ENCODE data around the gene CLIP2. TPM values are rescaled to one million over a fixed set of nuclear protein-coding genes. Genes with fewer than 3 reads are reported as not detected.

Gene CLIP2
- total RNA-seq, 2 experiments from 2014 or later: 0.62 to 0.74 TPM

GRCh38 chr7:74262639-74263398 lies 26.4 kb upstream of the CLIP2 start:
- no peaks in the 10 kb centered on the region for H3K9me3 Mint-ChIP-seq
- peaks cover 4% of the 10 kb centered on the region for H3K27me3 Mint-ChIP-seq
- no peaks in the 10 kb centered on the region for H3K36me3 Mint-ChIP-seq
- H3K4me3 Mint-ChIP-seq: no peak overlapping the region
- H3K4me1 Mint-ChIP-seq: no peaks in the 10 kb centered on the region
- no peak for DNase-seq
- no peak overlapping the region for H3K27ac Mint-ChIP-seq

GRCh38 chr7:74263399-74264120 lies 25.6 kb upstream of the CLIP2 start:
- no peak overlapping the region for H3K4me3 Mint-ChIP-seq
- H3K27me3 Mint-ChIP-seq: peaks cover 8% of the 10 kb centered on the region
- no peak for DNase-seq
- no peaks in the 10 kb centered on the region for H3K36me3 Mint-ChIP-seq
- H3K4me1 Mint-ChIP-seq: no peaks in the 10 kb centered on the region
- H3K27ac Mint-ChIP-seq: no peak overlapping the region
- H3K9me3 Mint-ChIP-seq: no peaks in the 10 kb centered on the region

- no peak overlapping the region for H3K27ac Mint-ChIP-seq
- no peaks in the 10 kb centered on the region for H3K36me3 Mint-ChIP-seq
- no peaks in the 10 kb centered on the region for H3K9me3 Mint-ChIP-seq
- no peak overlapping the region for H3K4me3 Mint-ChIP-seq
- peaks cover 2% of the 10 kb centered on the region for H3K4me1 Mint-ChIP-seq
- no peak for DNase-seq
- peaks cover 14% of the 10 kb centered on the region for H3K27me3 Mint-ChIP-seq
Measured at GRCh38 chr7:74266191-74266963, 22.8 kb upstream of the CLIP2 start.

- no peak for DNase-seq
Measured at GRCh38 chr7:74267756-74268565, 21.2 kb upstream of the CLIP2 start.

GRCh38 chr7:74269757-74270277 lies 19.4 kb upstream of the CLIP2 start:
- H3K36me3 Mint-ChIP-seq: no peaks in the 10 kb centered on the region
- H3K27me3 Mint-ChIP-seq: peaks cover 14% of the 10 kb centered on the region
- no peaks in the 10 kb centered on the region for H3K9me3 Mint-ChIP-seq
- H3K27ac Mint-ChIP-seq: no peak overlapping the region
- peak overlapping the region; percentile 75 for H3K4me3 Mint-ChIP-seq
- DNase-seq: peak; percentile 43
- peaks cover 9% of the 10 kb centered on the region for H3K4me1 Mint-ChIP-seq

More at GRCh38 chr7:74267756-74268565, 21.2 kb upstream of the CLIP2 start:
- H3K4me1 Mint-ChIP-seq: peaks cover 9% of the 10 kb centered on the region
- no peak overlapping the region for H3K27ac Mint-ChIP-seq
- peaks cover 14% of the 10 kb centered on the region for H3K27me3 Mint-ChIP-seq
- H3K36me3 Mint-ChIP-seq: no peaks in the 10 kb centered on the region
- H3K9me3 Mint-ChIP-seq: no peaks in the 10 kb centered on the region
- no peak overlapping the region for H3K4me3 Mint-ChIP-seq

GRCh38 chr7:74271742-74272141 lies 17.5 kb upstream of the CLIP2 start:
- no peak for DNase-seq
- H3K9me3 Mint-ChIP-seq: no peaks in the 10 kb centered on the region
- peaks cover 14% of the 10 kb centered on the region for H3K27me3 Mint-ChIP-seq
- H3K27ac Mint-ChIP-seq: no peak overlapping the region
- no peak overlapping the region for H3K4me3 Mint-ChIP-seq
- peaks cover 9% of the 10 kb centered on the region for H3K4me1 Mint-ChIP-seq
- no peaks in the 10 kb centered on the region for H3K36me3 Mint-ChIP-seq

GRCh38 chr7:74272305-74273038 lies 16.7 kb upstream of the CLIP2 start:
- peak; percentile 46 for DNase-seq
- Mint-ChIP-seq H3K9me3 (no peaks in the 10 kb centered on the region), H3K27me3 (peaks cover 14% of the 10 kb centered on the region), H3K4me1 (peaks cover 9% of the 10 kb centered on the region), H3K36me3 (no peaks in the 10 kb centered on the region), H3K4me3 (no peak overlapping the region), H3K27ac (no peak overlapping the region)

- no peak overlapping the region for H3K27ac Mint-ChIP-seq
- no peak for DNase-seq
Measured at GRCh38 chr7:74275401-74275881, 13.8 kb upstream of the CLIP2 start.

GRCh38 chr7:74277636-74278035 lies 11.6 kb upstream of the CLIP2 start:
- H3K4me3 Mint-ChIP-seq: no peak overlapping the region
- DNase-seq: no peak
- no peaks in the 10 kb centered on the region for H3K36me3 Mint-ChIP-seq
- no peaks in the 10 kb centered on the region for H3K27me3 Mint-ChIP-seq
- peaks cover 7% of the 10 kb centered on the region for H3K4me1 Mint-ChIP-seq
- no peak overlapping the region for H3K27ac Mint-ChIP-seq
- H3K9me3 Mint-ChIP-seq: no peaks in the 10 kb centered on the region

More at GRCh38 chr7:74275401-74275881, 13.8 kb upstream of the CLIP2 start:
- Mint-ChIP-seq H3K9me3 (no peaks in the 10 kb centered on the region), H3K4me1 (peaks cover 12% of the 10 kb centered on the region), H3K36me3 (no peaks in the 10 kb centered on the region), H3K4me3 (no peak overlapping the region), H3K27me3 (peaks cover 4% of the 10 kb centered on the region)

- Mint-ChIP-seq H3K4me1 (peaks cover 7% of the 10 kb centered on the region), H3K9me3 (no peaks in the 10 kb centered on the region), H3K27ac (no peak overlapping the region), H3K36me3 (no peaks in the 10 kb centered on the region), H3K27me3 (no peaks in the 10 kb centered on the region), H3K4me3 (no peak overlapping the region)
- DNase-seq: no peak
Measured at GRCh38 chr7:74280985-74281384, 8.2 kb upstream of the CLIP2 start.

GRCh38 chr7:74282748-74283459 lies 6.3 kb upstream of the CLIP2 start:
- Mint-ChIP-seq H3K4me1 (peaks cover 8% of the 10 kb centered on the region), H3K36me3 (no peaks in the 10 kb centered on the region), H3K27ac (no peak overlapping the region), H3K9me3 (no peaks in the 10 kb centered on the region), H3K4me3 (no peak overlapping the region), H3K27me3 (peaks cover 8% of the 10 kb centered on the region)
- DNase-seq: no peak

GRCh38 chr7:74283858-74284447 lies 5.3 kb upstream of the CLIP2 start:
- no peaks in the 10 kb centered on the region for H3K9me3 Mint-ChIP-seq
- H3K4me3 Mint-ChIP-seq: no peak overlapping the region
- no peak for DNase-seq
- H3K4me1 Mint-ChIP-seq: peaks cover 18% of the 10 kb centered on the region
- H3K36me3 Mint-ChIP-seq: no peaks in the 10 kb centered on the region
- H3K27me3 Mint-ChIP-seq: peaks cover 13% of the 10 kb centered on the region
- no peak overlapping the region for H3K27ac Mint-ChIP-seq

- Mint-ChIP-seq H3K4me3 (no peak overlapping the region), H3K9me3 (no peaks in the 10 kb centered on the region), H3K27me3 (peaks cover 13% of the 10 kb centered on the region), H3K27ac (no peak overlapping the region), H3K4me1 (peaks cover 15% of the 10 kb centered on the region), H3K36me3 (no peaks in the 10 kb centered on the region)
- DNase-seq: no peak
Measured at GRCh38 chr7:74284781-74285259, 4.4 kb upstream of the CLIP2 start.
